SIG-M5 (cell line): Measurements from ENCODE around the gene MAP2K5.

Experiments
- DNase-seq: peaks from one replicate; lab custom pipeline; 2025; lab: John Stamatoyannopoulos, UW

MAP2K5 gene

DNA sequence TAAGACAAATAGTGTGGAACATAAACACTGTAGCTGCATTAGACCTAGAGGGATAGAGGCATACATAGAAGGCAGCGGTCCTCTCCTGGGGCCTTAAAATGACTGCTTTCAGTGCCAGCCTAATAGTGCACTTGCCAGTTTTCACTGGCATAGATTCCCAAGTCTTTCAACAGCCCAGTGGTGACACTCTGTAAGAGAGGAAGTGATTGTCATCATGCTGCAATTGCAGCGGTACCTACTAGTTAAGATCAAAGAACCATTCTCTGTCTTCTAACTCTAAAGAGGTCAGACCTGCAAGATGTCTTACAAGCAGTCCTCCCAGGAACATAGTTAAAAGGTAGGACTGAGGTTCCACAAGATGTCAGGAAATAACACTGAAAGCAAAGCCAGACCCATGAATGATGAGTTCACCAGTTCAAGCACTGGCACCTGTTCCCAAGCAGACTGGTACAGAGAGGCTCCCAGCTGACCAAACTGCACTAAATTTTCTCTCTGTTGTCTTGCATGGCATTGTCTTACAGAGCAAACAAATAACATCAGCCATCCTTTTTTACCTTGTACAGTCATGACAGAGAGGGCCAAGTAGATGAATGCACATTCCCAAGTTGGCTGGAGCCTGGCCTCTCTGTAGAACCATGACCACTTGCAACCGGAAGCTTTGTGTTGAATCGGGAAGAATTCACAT lies 182.3 kb downstream of the MAP2K5 start:
- no peak for DNase-seq

GRCh38 chr15:67730135-67730534 lies 187.6 kb downstream of the MAP2K5 start:
- DNase-seq = no peak

DNA sequence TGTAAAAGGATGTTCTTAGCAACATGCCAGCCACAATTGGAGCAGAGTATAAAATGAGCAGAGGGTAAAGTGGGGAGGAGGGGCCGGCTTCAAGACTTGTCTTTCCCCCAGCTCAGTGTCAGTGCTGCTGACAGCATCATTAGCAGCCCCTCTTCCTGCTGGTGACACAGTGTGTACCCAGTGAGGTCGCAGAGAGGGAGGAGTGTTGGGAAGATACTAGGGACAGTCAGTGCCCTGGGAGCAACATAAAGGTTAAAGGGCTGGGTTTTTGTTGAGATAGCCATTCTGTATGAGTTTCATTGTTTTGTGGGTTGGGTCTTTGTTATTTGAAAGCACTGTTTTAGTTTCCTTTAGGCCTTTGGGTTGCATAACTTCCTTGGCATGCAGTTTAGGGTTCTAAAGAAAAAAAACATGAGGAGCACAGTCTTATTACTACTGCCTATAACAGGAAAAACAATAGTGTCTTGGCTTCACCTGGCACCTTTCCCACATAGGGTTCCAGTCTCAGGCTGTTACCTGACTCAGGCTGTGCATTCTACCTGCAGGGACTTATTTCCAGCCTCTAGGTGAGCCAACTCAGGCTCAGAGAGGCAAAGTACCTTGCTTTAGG lies 188.7 kb downstream of the MAP2K5 start:
- no peak for DNase-seq

GRCh38 chr15:67732164-67732563 lies 189.7 kb downstream of the MAP2K5 start:
- DNase-seq = no peak

GRCh38 chr15:67732671-67733374 lies 190.3 kb downstream of the MAP2K5 start:
- DNase-seq = no peak

DNA sequence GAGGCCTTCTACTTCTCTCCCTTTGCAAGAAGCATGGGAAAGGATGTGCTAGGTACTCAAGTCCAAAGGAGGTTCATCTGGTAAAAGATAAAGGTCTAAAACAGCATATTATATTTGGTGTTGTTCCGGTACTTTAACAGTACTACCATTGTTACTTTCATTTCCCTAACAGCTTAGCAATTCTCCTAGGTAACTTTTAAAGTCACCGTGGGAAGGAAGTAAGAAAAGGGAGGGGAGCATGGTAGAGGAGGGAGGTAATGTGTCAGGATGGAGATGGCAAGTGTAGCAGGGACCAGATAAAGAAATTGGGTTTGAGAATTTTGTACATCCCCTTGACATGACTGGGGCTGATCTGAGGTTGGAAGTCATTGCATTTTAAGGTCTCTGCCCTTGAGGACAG lies 193.4 kb downstream of the MAP2K5 start:
- DNase-seq = no peak

DNA sequence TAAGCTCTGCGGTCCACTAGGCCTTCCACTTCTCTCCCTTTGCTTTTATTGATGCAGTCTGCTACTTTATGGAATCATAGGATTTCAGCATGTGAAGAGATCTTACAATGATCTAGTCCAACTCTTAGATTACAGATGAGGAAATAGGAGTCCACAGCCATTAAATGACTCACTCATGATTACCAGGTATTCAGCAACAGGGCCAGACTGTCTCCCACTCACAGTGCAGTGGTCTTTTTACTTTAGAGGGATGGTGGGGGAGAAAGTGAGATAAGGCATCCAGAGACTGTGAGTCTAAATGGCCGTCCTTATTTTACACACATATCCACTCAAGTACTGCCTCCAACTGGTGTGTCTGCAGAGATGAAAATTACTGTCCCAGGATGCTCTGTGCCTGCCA lies 194.3 kb downstream of the MAP2K5 start:
- DNase-seq = no peak

DNA sequence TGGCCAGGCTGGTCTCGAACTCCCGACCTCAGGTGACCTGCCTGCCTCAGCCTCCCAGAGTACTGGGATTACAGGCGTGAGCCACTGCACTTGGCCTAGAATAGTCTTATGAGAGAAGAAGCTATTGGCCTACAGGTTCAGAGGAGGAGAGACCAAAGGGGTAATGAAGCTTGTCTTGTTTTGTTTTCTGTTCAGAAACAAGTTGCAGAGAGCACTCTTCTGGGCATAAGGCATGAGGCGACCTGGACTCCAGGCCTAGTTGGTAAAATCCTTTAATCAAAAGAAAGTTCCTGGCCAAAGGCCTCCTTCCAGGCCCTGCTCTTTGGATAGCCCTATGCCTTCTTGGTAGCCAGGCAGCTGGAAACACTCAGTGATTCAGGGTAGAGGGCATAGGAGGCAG lies 195.6 kb downstream of the MAP2K5 start:
- DNase-seq = no peak

GRCh38 chr15:67740405-67740804 lies 197.9 kb downstream of the MAP2K5 start:
- DNase-seq = no peak

- DNase-seq = no peak
Observed at GRCh38 chr15:67741308-67741707, 198.8 kb downstream of the MAP2K5 start.

- no peak for DNase-seq
Observed at GRCh38 chr15:67743558-67743957, 201.1 kb downstream of the MAP2K5 start.

DNA sequence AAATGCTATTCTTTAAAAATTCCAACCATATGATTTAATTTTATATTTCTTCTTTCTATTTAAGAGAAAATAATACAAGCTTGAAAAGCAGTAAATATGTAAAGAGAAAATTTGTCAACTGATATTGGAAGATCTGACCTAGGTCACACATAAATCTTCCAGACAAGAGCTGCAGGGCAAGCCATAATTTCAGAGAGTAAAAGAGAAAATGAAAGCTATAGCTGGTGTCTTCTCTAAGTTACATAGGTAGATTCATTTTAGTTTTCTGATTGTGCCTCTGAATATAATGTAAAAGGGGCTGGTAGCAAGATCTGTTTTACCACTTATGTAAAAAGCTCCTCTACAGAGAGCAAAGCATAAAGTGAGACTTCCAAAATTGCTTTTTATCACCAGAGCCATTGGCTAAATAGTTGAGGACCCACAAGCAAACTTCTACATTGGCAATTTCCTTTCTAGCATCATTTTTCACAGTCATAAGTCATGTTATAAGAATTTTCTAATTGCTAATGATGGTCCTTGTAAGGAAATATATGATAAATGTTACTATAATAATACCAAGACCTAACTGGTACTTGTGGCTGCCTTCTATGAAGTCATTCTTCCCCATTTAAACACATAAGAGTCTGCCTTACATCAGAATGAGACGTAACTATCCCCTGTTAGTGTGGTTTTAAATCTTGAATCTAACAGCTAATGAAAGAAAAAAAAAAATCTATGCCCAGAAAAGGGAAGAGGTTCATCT lies 202.0 kb downstream of the MAP2K5 start:
- DNase-seq = no peak

DNA sequence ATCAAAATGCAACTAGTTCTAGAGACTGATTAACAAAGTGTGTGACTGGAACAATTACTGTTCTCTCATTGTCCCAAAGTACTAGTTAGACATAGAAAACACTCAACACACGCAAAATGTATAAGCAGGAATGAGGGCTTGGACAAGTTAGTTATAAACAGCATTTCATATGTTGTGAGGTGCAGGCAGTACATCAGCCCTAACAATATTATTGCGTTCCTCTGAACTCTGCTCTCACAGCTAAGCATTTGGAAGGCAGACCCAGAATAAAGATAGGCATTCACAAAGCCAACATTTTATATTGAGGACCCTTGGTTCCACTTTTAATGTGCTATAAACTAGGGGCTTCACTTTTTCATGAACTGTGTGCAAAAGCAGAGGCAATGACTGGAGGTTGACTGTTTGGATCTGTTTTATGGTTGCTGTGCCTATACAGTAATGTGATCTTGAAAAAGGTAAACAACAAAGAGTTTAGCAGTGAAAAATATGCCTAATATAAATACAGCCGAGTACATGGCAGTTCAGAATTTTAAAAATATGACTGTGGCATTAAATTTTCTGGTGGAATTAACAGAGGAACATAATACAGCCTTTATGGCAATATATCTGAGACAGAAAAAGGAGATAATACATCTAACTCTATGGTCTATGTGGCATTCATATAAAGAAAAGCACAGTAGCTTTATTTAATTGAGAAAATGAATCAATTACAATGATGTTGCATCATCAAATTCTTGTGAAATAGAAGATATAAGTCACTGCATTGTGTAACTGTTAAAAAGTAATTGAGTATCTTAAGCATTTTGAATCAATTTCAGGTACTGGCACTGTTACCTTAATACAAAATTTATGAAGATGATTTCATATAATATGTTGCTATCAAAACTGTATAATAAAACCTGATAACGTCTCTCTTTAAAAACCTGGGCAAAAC lies 202.8 kb downstream of the MAP2K5 start:
- no peak for DNase-seq

- DNase-seq = no peak
Observed at GRCh38 chr15:67746022-67746421, 203.5 kb downstream of the MAP2K5 start.

- no peak for DNase-seq
Observed at GRCh38 chr15:67746450-67746849, 203.9 kb downstream of the MAP2K5 start.

DNA sequence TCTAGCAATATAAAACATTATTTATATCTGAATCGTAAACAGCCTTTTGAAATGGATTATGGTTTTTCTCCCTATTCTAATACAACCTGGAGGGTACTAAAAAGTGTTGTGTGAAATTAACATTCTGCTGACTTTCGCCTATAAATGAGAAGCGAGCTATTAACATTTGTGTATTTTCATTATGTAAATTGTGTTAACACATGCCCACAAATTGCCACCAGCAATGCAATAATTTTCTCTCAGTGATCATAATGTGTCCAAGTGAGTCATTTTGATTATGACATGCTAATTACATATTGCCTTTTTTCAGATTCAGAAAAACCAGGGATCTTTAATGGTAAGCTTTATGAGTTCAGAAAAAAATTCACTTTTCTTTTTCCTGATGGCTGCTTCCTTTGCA lies 205.4 kb downstream of the MAP2K5 start:
- DNase-seq = no peak

GRCh38 chr15:67750371-67750770 lies 207.9 kb downstream of the MAP2K5 start:
- DNase-seq = no peak

DNA sequence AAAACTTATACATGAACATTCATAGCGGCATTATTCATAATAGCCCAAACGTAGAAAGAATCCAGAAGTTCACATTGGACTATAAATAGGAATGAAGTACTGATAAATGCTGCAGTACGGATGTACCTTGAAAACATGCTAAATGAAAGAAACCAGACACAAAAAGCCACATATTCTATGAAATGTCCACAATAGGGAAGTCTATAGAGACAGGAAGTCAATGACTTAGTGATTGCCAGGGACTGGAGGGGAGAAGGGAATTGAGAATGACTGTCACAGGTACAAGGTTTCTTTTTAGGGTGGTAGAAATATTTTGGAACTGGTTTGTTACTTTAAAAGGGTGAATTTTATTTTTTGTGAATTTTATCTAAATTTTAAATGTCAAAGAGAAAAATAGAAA lies 211.4 kb downstream of the MAP2K5 start:
- no peak for DNase-seq

GRCh38 chr15:67755264-67755663 lies 212.8 kb downstream of the MAP2K5 start:
- DNase-seq = no peak

GRCh38 chr15:67755936-67756335 lies 213.4 kb downstream of the MAP2K5 start:
- DNase-seq = no peak

GRCh38 chr15:67758619-67759300 lies 216.3 kb downstream of the MAP2K5 start:
- no peak for DNase-seq
